ENCODE data around the gene DDX39B.

Gene DDX39B

GRCh38 chr6:31528307-31528777 lies 13.5 kb downstream of the DDX39B start:
- Histone ChIP-seq H3K27ac (replicated peaks) (no peak overlapping the region), H3K4me3 (replicated peaks; ENCODE audit: insufficient read depth, low read length) (no peak overlapping the region), H3K27me3 (ENCODE audit: insufficient read depth, poor library complexity, severe bottlenecking) (no peaks in the 10 kb centered on the region)
- DNase-seq (ENCODE audit: low read depth in 1 of 2, low spot score in 1 of 2) = no peak
- TF ChIP-seq SPI1 (IDR thresholded peaks at IDR 0.05; ENCODE audit: borderline replicate concordance, low read depth) (no peak), GABPA (IDR thresholded peaks at IDR 0.05; ENCODE audit: low read depth) (no peak), POLR2AphosphoS5 (IDR thresholded peaks at IDR 0.05; ENCODE audit: low read depth) (no peak), REST (IDR thresholded peaks at IDR 0.05; ENCODE audit: insufficient replicate concordance, low read depth) (no peak), CTCF (IDR thresholded peaks at IDR 0.05; ENCODE audit: insufficient read depth, low read length) (no peak)

GRCh38 chr6:31525932-31526591 lies 15.7 kb downstream of the DDX39B start:
- Histone ChIP-seq H3K4me3 (replicated peaks; ENCODE audit: insufficient read depth, low read length) (no peak overlapping the region), H3K27me3 (ENCODE audit: insufficient read depth, poor library complexity, severe bottlenecking) (no peaks in the 10 kb centered on the region), H3K27ac (replicated peaks) (no peak overlapping the region)
- no peak for DNase-seq (ENCODE audit: low read depth in 1 of 2, low spot score in 1 of 2)
- TF ChIP-seq CTCF (IDR thresholded peaks at IDR 0.05; ENCODE audit: insufficient read depth, low read length) = no peak
- TF ChIP-seq REST (IDR thresholded peaks at IDR 0.05; ENCODE audit: insufficient replicate concordance, low read depth) = no peak
- TF ChIP-seq GABPA (IDR thresholded peaks at IDR 0.05; ENCODE audit: low read depth) = no peak
- no peak for TF ChIP-seq SPI1 (IDR thresholded peaks at IDR 0.05; ENCODE audit: borderline replicate concordance, low read depth)
- TF ChIP-seq POLR2AphosphoS5 (IDR thresholded peaks at IDR 0.05; ENCODE audit: low read depth) = no peak

- no peaks in the 10 kb centered on the region for H3K27me3 ChIP-seq (ENCODE audit: insufficient read depth, poor library complexity, severe bottlenecking)
- no peak overlapping the region for H3K27ac ChIP-seq (replicated peaks)
- H3K4me3 ChIP-seq (replicated peaks; ENCODE audit: insufficient read depth, low read length) = no peak overlapping the region
- TF ChIP-seq REST (IDR thresholded peaks at IDR 0.05; ENCODE audit: insufficient replicate concordance, low read depth) (no peak), POLR2AphosphoS5 (IDR thresholded peaks at IDR 0.05; ENCODE audit: low read depth) (no peak), SPI1 (IDR thresholded peaks at IDR 0.05; ENCODE audit: borderline replicate concordance, low read depth) (no peak), GABPA (IDR thresholded peaks at IDR 0.05; ENCODE audit: low read depth) (no peak), CTCF (IDR thresholded peaks at IDR 0.05; ENCODE audit: insufficient read depth, low read length) (no peak)
- no peak for DNase-seq (ENCODE audit: low read depth in 1 of 2, low spot score in 1 of 2)
Observed at GRCh38 chr6:31525553-31525931, 16.3 kb downstream of the DDX39B start.
